K562 (cell line): ENCODE results near the gene JUP. TPM values are rescaled to one million over a fixed set of nuclear protein-coding genes. Genes with fewer than 3 reads are reported as not detected.

ENCODE experiments used
- BMI1 ChIP-seq: fragments of 150-350 bp; IDR thresholded peaks from 2 replicates; pipeline ENCODE4 v1.6.1; 2014; ENCODE audit warnings: low read length
- ELF1 ChIP-seq: fragments of 200-800 bp; sonication (Bioruptor generic); IDR thresholded peaks from 2 replicates; pipeline ENCODE4 v1.6.1; 2016; ENCODE audit warnings: missing genetic modification characterization, missing compliant biosample characterization
- JUND ChIP-seq, 2 experiments: IDR thresholded peaks; 2 replicates in 1 of 2; 3 replicates in 1 of 2; pipeline ENCODE4 v1.6.1; 2011; ENCODE audit warnings: borderline replicate concordance in 2 of 2, low read depth in 2 of 2, low read length in 2 of 2, improper control_type of control experiment in 1 of 2, missing biosample characterization in 1 of 2, missing genetic modification characterization in 1 of 2, missing genetic modification reagents in 1 of 2
- MYC ChIP-seq, 2 experiments: fragments of 250-450 bp in 1 of 2; sonication (Bioruptor Pico) in 1 of 2; IDR thresholded peaks; 2 replicates each; pipeline versions ENCODE4 v1.5.1 to v1.6.1; 2012 to 2021; ENCODE audit warnings: low read depth in 2 of 2, borderline replicate concordance in 1 of 2, improper control_type of control experiment in 1 of 2, low read length in 1 of 2, mild to moderate bottlenecking in 1 of 2, moderate library complexity in 1 of 2
- POLR2G ChIP-seq: fragments of 200-400 bp; formaldehyde crosslinking; IDR thresholded peaks from 2 replicates; pipeline ENCODE4 v1.6.1; 2017; ENCODE audit warnings: low read depth, mild to moderate bottlenecking, antibody characterized with exemption, low read length, moderate library complexity
- ZFX ChIP-seq: sonication (generic); formaldehyde crosslinking; IDR thresholded peaks from 2 replicates; pipeline ENCODE4 v1.8.0; 2022; ENCODE audit warnings: mild to moderate bottlenecking, missing genetic modification reagents, moderate library complexity
- ZNF384 ChIP-seq: IDR thresholded peaks from 2 replicates; pipeline ENCODE4 v1.6.1; 2012; ENCODE audit warnings: low read depth, low read length, improper control_type of control experiment
- ZNF408 ChIP-seq: fragments of 250-450 bp; sonication (Bioruptor Pico); IDR thresholded peaks from 2 replicates; pipeline ENCODE4 v1.4.0; 2020; ENCODE audit warnings: low read depth, mild to moderate bottlenecking, moderate library complexity
- ZNF561 ChIP-seq: fragments of 450-650 bp; formaldehyde crosslinking; conservative IDR thresholded peaks from 2 replicates; pipeline ENCODE4 v1.4.0; 2020; ENCODE audit warnings: mild to moderate bottlenecking, moderate library complexity
- polyA plus RNA-seq, 8 experiments: library from polyadenylated mRNA; depleted of rRNA in 4 of 8; stranded (reverse) in 5 of 8; unstranded in 3 of 8; fragments of >200 nt; fragmentation: Nextera tagmentation in 2 of 8; fragmentation: Illumina TruSeq in 1 of 8; extraction: Ambion mirVana in 2 of 8; extraction: Trizol in 1 of 8; gene quantifications; 2 replicates each; pipeline versions ENCODE4 v1.2.1 to v1.2.3, GENCODE V29; 2011 to 2014; ENCODE audit warnings: inconsistent platforms in 1 of 8, missing spikeins in 1 of 8
- total RNA-seq, 7 experiments: library from RNA; depleted of rRNA in 6 of 7; stranded (reverse); fragments of >200 nt in 6 of 7; fragmentation: Illumina TruSeq in 2 of 7; extraction: Trizol in 2 of 7; gene quantifications; 2 replicates each; pipeline versions ENCODE4 v1.2.1 to v1.2.3, GENCODE V29; 2011 to 2021; ENCODE audit warnings: low replicate concordance in 1 of 7
- TF ChIP-seq, protein P1 (sequence below): IDR thresholded peaks from 2 replicates; pipeline ENCODE4 v1.6.1; 2011; ENCODE audit warnings: borderline replicate concordance, low read depth, mild to moderate bottlenecking, moderate library complexity, low read length; ENCODE audit not compliant: insufficient read depth, poor library complexity, severe bottlenecking
- TF ChIP-seq, protein P2 (sequence below): fragments of 250-450 bp; sonication (Bioruptor Pico); IDR thresholded peaks from 2 replicates; pipeline ENCODE4 v1.4.0; 2020
- TF ChIP-seq, protein P3 (sequence below): fragments of 200-800 bp; sonication (Bioruptor generic); IDR thresholded peaks from 2 replicates; pipeline ENCODE4 v1.6.1; 2017; ENCODE audit warnings: missing genetic modification characterization, missing compliant biosample characterization
- TF ChIP-seq, protein P4 (sequence below): fragments of 250-450 bp; sonication (Bioruptor Pico); IDR thresholded peaks from 2 replicates; pipeline ENCODE4 v1.5.0; 2020; ENCODE audit warnings: mild to moderate bottlenecking
- TF ChIP-seq, protein P5 (sequence below): fragments of 450-650 bp; IDR thresholded peaks from 2 replicates; pipeline ENCODE4 v1.6.1; 2016; ENCODE audit warnings: mild to moderate bottlenecking
- TF ChIP-seq, protein P6 (sequence below): fragments of 450-650 bp; IDR thresholded peaks from 2 replicates; pipeline ENCODE4 v1.6.1; 2017; ENCODE audit warnings: mild to moderate bottlenecking, moderate library complexity

JUP gene
- total and polyA plus RNA-seq, 9 of the 15 experiments (the other 6 are each of a cell fraction or from before 2014, with no cell fraction given): 6.4 to 177 (median 31.2) TPM

DNA sequence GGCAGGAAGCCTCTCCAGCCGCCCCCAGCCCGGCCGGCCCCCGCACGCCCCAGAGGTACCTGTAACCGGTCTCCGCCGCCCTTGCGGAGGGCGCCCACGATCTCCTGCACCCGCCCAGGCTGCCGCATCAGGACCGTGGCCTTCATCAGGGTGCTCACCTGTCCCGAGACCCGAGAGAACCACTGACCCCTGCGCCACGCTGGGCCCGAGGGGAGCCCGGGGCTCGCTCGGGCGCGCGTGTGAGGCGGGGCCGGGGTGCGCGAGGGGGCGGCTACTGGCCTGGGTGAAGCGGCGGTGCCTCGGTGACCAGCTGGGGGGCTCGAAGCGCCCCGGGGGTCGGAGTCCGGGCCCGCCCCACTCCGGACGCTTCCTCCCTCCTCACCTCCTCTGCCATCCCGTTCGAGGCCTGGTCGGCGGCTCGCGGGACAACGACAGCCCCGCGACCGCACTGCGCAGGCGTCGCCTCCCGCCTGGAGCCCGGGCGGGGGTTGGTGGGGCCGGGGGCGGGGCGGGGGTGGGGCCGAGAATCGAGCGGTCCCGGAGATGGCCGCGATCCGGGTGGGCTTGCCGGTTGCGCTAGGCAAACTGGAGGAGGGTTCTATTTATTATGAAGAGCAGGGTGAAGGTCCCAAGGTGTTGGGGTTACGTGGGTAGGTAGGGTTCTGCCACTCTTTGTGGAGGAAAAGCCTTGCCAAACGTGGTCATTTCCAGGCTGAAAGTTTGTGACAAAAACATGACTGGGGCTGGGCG, 49.5 kb upstream of the JUP start, which contains the start of gene NT5C3B (continued):
- TF ChIP-seq, protein P1, sequence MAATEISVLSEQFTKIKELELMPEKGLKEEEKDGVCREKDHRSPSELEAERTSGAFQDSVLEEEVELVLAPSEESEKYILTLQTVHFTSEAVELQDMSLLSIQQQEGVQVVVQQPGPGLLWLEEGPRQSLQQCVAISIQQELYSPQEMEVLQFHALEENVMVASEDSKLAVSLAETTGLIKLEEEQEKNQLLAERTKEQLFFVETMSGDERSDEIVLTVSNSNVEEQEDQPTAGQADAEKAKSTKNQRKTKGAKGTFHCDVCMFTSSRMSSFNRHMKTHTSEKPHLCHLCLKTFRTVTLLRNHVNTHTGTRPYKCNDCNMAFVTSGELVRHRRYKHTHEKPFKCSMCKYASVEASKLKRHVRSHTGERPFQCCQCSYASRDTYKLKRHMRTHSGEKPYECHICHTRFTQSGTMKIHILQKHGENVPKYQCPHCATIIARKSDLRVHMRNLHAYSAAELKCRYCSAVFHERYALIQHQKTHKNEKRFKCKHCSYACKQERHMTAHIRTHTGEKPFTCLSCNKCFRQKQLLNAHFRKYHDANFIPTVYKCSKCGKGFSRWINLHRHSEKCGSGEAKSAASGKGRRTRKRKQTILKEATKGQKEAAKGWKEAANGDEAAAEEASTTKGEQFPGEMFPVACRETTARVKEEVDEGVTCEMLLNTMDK: no peak
- peak; percentile 82 for TF ChIP-seq POLR2G
- TF ChIP-seq MYC (IDR thresholded peaks at IDR 0.05; ENCODE audit: low read depth, low read length): no peak
- no peak for TF ChIP-seq MYC (CRISPR knock-in tag; IDR thresholded peaks at IDR 0.05; ENCODE audit: borderline replicate concordance, low read depth)
- no peak for TF ChIP-seq ZNF561 (CRISPR knock-in tag)
- no peak for TF ChIP-seq BMI1
- no peak for TF ChIP-seq ZNF408 (CRISPR knock-in tag)
- no peak for TF ChIP-seq ELF1 (tag)
- TF ChIP-seq, protein P2, sequence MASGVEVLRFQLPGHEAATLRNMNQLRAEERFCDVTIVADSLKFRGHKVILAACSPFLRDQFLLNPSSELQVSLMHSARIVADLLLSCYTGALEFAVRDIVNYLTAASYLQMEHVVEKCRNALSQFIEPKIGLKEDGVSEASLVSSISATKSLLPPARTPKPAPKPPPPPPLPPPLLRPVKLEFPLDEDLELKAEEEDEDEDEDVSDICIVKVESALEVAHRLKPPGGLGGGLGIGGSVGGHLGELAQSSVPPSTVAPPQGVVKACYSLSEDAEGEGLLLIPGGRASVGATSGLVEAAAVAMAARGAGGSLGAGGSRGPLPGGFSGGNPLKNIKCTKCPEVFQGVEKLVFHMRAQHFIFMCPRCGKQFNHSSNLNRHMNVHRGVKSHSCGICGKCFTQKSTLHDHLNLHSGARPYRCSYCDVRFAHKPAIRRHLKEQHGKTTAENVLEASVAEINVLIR: no peak
- TF ChIP-seq, protein P3, sequence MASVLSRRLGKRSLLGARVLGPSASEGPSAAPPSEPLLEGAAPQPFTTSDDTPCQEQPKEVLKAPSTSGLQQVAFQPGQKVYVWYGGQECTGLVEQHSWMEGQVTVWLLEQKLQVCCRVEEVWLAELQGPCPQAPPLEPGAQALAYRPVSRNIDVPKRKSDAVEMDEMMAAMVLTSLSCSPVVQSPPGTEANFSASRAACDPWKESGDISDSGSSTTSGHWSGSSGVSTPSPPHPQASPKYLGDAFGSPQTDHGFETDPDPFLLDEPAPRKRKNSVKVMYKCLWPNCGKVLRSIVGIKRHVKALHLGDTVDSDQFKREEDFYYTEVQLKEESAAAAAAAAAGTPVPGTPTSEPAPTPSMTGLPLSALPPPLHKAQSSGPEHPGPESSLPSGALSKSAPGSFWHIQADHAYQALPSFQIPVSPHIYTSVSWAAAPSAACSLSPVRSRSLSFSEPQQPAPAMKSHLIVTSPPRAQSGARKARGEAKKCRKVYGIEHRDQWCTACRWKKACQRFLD (CRISPR knock-in tag): peak; percentile 74; the same call in 1 of the 2 replicates
- TF ChIP-seq, protein P4, sequence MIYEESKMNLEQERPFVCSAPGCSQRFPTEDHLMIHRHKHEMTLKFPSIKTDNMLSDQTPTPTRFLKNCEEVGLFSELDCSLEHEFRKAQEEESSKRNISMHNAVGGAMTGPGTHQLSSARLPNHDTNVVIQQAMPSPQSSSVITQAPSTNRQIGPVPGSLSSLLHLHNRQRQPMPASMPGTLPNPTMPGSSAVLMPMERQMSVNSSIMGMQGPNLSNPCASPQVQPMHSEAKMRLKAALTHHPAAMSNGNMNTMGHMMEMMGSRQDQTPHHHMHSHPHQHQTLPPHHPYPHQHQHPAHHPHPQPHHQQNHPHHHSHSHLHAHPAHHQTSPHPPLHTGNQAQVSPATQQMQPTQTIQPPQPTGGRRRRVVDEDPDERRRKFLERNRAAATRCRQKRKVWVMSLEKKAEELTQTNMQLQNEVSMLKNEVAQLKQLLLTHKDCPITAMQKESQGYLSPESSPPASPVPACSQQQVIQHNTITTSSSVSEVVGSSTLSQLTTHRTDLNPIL: no peak
- TF ChIP-seq, protein P5, sequence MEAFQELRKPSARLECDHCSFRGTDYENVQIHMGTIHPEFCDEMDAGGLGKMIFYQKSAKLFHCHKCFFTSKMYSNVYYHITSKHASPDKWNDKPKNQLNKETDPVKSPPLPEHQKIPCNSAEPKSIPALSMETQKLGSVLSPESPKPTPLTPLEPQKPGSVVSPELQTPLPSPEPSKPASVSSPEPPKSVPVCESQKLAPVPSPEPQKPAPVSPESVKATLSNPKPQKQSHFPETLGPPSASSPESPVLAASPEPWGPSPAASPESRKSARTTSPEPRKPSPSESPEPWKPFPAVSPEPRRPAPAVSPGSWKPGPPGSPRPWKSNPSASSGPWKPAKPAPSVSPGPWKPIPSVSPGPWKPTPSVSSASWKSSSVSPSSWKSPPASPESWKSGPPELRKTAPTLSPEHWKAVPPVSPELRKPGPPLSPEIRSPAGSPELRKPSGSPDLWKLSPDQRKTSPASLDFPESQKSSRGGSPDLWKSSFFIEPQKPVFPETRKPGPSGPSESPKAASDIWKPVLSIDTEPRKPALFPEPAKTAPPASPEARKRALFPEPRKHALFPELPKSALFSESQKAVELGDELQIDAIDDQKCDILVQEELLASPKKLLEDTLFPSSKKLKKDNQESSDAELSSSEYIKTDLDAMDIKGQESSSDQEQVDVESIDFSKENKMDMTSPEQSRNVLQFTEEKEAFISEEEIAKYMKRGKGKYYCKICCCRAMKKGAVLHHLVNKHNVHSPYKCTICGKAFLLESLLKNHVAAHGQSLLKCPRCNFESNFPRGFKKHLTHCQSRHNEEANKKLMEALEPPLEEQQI: no peak
- no peak for TF ChIP-seq JUND (IDR thresholded peaks at IDR 0.05; ENCODE audit: borderline replicate concordance, low read depth, low read length)
- no peak for TF ChIP-seq JUND (tag; IDR thresholded peaks at IDR 0.05; ENCODE audit: borderline replicate concordance, low read depth, low read length)
- TF ChIP-seq ZNF384: no peak
- TF ChIP-seq ZFX (CRISPR knock-in tag): peak; percentile 74
- TF ChIP-seq, protein P6, sequence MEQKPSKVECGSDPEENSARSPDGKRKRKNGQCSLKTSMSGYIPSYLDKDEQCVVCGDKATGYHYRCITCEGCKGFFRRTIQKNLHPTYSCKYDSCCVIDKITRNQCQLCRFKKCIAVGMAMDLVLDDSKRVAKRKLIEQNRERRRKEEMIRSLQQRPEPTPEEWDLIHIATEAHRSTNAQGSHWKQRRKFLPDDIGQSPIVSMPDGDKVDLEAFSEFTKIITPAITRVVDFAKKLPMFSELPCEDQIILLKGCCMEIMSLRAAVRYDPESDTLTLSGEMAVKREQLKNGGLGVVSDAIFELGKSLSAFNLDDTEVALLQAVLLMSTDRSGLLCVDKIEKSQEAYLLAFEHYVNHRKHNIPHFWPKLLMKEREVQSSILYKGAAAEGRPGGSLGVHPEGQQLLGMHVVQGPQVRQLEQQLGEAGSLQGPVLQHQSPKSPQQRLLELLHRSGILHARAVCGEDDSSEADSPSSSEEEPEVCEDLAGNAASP: no peak
